Ishikawa (cell line): ENCODE measurements around the gene ANXA7.

ENCODE experiments used
- CEBPB ChIP-seq: IDR thresholded peaks from 2 replicates; pipeline ENCODE4 v1.6.1; 2012
- CREB1 ChIP-seq: IDR thresholded peaks from 2 replicates; pipeline ENCODE4 v1.6.1; 2012; ENCODE audit warnings: low read depth
- EGR1 ChIP-seq: IDR thresholded peaks from 2 replicates; pipeline ENCODE4 v1.6.1; 2012
- EP300 ChIP-seq: IDR thresholded peaks from 2 replicates; pipeline ENCODE4 v1.6.1; 2012; ENCODE audit warnings: borderline replicate concordance
- RAD21 ChIP-seq: IDR thresholded peaks from 2 replicates; pipeline ENCODE4 v1.6.1; 2012; ENCODE audit warnings: low read depth
- TF ChIP-seq, protein P1 (sequence below): IDR thresholded peaks from 2 replicates; pipeline ENCODE4 v1.6.1; 2012; ENCODE audit warnings: low read depth, mild to moderate bottlenecking
- TF ChIP-seq, protein P2 (sequence below): IDR thresholded peaks from 2 replicates; pipeline ENCODE4 v1.6.1; 2012
- TF ChIP-seq, protein P3 (sequence below): IDR thresholded peaks from 2 replicates; pipeline ENCODE4 v1.6.1; 2012

DNA sequence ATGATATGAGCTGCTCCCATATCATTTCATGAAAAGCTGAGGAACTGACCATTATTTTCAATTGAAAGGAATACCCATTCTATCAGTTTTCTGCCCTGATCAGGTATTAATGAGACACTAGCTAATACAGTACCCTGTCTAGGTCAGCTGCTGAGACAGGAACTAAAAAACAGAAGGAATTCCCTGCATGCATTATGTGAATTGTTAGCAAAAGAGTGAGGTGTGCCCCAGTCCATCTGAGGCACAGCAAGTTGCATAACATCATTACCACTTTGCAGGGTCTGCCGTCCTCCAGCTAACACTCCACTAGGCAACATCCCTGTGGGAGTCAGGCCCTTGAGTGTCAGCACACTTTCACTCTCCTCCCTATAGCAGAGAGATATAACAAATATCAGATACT lies 30.6 kb upstream of the ANXA7 start:
- TF ChIP-seq, protein P1, sequence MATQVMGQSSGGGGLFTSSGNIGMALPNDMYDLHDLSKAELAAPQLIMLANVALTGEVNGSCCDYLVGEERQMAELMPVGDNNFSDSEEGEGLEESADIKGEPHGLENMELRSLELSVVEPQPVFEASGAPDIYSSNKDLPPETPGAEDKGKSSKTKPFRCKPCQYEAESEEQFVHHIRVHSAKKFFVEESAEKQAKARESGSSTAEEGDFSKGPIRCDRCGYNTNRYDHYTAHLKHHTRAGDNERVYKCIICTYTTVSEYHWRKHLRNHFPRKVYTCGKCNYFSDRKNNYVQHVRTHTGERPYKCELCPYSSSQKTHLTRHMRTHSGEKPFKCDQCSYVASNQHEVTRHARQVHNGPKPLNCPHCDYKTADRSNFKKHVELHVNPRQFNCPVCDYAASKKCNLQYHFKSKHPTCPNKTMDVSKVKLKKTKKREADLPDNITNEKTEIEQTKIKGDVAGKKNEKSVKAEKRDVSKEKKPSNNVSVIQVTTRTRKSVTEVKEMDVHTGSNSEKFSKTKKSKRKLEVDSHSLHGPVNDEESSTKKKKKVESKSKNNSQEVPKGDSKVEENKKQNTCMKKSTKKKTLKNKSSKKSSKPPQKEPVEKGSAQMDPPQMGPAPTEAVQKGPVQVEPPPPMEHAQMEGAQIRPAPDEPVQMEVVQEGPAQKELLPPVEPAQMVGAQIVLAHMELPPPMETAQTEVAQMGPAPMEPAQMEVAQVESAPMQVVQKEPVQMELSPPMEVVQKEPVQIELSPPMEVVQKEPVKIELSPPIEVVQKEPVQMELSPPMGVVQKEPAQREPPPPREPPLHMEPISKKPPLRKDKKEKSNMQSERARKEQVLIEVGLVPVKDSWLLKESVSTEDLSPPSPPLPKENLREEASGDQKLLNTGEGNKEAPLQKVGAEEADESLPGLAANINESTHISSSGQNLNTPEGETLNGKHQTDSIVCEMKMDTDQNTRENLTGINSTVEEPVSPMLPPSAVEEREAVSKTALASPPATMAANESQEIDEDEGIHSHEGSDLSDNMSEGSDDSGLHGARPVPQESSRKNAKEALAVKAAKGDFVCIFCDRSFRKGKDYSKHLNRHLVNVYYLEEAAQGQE = no peak
- TF ChIP-seq EP300 (no peak), RAD21 (no peak), EGR1 (no peak), CEBPB (no peak), CREB1 (no peak)
- TF ChIP-seq, protein P2, sequence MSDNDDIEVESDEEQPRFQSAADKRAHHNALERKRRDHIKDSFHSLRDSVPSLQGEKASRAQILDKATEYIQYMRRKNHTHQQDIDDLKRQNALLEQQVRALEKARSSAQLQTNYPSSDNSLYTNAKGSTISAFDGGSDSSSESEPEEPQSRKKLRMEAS = no peak
- TF ChIP-seq, protein P3, sequence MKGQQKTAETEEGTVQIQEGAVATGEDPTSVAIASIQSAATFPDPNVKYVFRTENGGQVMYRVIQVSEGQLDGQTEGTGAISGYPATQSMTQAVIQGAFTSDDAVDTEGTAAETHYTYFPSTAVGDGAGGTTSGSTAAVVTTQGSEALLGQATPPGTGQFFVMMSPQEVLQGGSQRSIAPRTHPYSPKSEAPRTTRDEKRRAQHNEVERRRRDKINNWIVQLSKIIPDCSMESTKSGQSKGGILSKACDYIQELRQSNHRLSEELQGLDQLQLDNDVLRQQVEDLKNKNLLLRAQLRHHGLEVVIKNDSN = no peak
